A549 (cell line): ENCODE results near the gene NKX6-2. TPM values are rescaled to one million over a fixed set of nuclear protein-coding genes. Genes with fewer than 3 reads are reported as not detected.

ENCODE experiments used
- ATAC-seq, 2 experiments: fragments of 200-7000 bp in 1 of 2; fragments of >200 bp in 1 of 2; cut with Nextera tagmentation in 1 of 2; cut with Tn5 transposase in 1 of 2; 3 replicates each; pipeline versions ENCODE4 v1.8.0 to v1.9.1; 2018 to 2020; ENCODE audit warnings: mild to moderate bottlenecking in 1 of 2, moderate library complexity in 1 of 2
- CTCF ChIA-PET: fragments of 300-600 bp; sonication (Branson Sonifier 250); formaldehyde crosslinking; extraction: SDS; loops from one replicate; lab custom pipeline; 2021; ENCODE audit warnings: antibody characterized with exemption, inconsistent platforms; lab: Yijun Ruan, JAX
- POLR2A ChIA-PET: fragments of 350-600 bp; formaldehyde crosslinking; extraction: SDS; loops from one replicate; lab custom pipeline; 2021; ENCODE audit warnings: antibody characterized with exemption, inconsistent platforms; lab: Yijun Ruan, JAX
- DNase-seq, 2 experiments: peaks; one replicate each; pipeline versions ENCODE4 v3.0.0 to v3.0.0-alpha.2; 2011 to 2016; ENCODE audit warnings: low read depth in 1 of 2, low spot score in 1 of 2
- FAIRE-seq: peaks from 2 replicates; lab custom pipeline; 2011; peaks lifted over from hg19 to GRCh38; lab: Jason Lieb, UNC
- H3K27ac ChIP-seq, 2 experiments: fragments of >200 bp; sonication (Bioruptor Twin); formaldehyde crosslinking; 3 replicates each; pipeline ENCODE4 v1.5.1; 2016 to 2017
- H3K4me1 ChIP-seq: fragments of >200 bp; sonication (Bioruptor Twin); formaldehyde crosslinking; 3 replicates; pipeline ENCODE4 v1.6.1; 2016
- H3K4me2 ChIP-seq: fragments of >200 bp; sonication (Bioruptor Twin); formaldehyde crosslinking; 3 replicates; pipeline ENCODE4 v1.6.1; 2016
- H3K4me3 ChIP-seq: fragments of >200 bp; sonication (Bioruptor Twin); formaldehyde crosslinking; 3 replicates; pipeline ENCODE4 v1.5.1; 2016
- H3K9me3 ChIP-seq: fragments of >200 bp; sonication (Bioruptor Twin); formaldehyde crosslinking; 3 replicates; pipeline ENCODE4 v1.6.1; 2016
- BHLHE40 ChIP-seq: IDR thresholded peaks from 2 replicates; pipeline ENCODE4 v1.6.1; 2012; ENCODE audit warnings: low read depth, low read length, inconsistent platforms
- CTCF ChIP-seq: fragments of >200 bp; sonication (Bioruptor Twin); formaldehyde crosslinking; IDR thresholded peaks from 3 replicates; pipeline ENCODE4 v1.5.1; 2016
- EHF ChIP-seq: fragments of 250-450 bp; sonication (Bioruptor Pico); IDR thresholded peaks from 2 replicates; pipeline ENCODE4 v1.5.0; 2020; ENCODE audit warnings: mild to moderate bottlenecking
- EHMT2 ChIP-seq: fragments of 200-600 bp; sonication (generic); IDR thresholded peaks from 2 replicates; pipeline ENCODE4 v1.6.1; 2016; ENCODE audit warnings: antibody characterized with exemption, low read depth, mild to moderate bottlenecking, moderate library complexity
- EP300 ChIP-seq, 2 experiments: fragments of >200 bp; sonication (Bioruptor Twin); formaldehyde crosslinking; IDR thresholded peaks; 2 replicates in 1 of 2; 3 replicates in 1 of 2; pipeline ENCODE4 v1.6.1; 2016 to 2017
- ESRRA ChIP-seq: fragments of 150-350 bp; IDR thresholded peaks from 2 replicates; pipeline ENCODE4 v1.6.1; 2014; ENCODE audit warnings: mild to moderate bottlenecking, low read length, borderline replicate concordance
- FOSL2 ChIP-seq, 2 experiments: fragments of 450-650 bp in 1 of 2; fragments of >200 bp in 1 of 2; sonication (Bioruptor Twin) in 1 of 2; formaldehyde crosslinking; IDR thresholded peaks; 2 replicates each; pipeline versions ENCODE4 v1.5.0 to v1.6.1; 2016 to 2020; ENCODE audit warnings: mild to moderate bottlenecking in 1 of 2, moderate library complexity in 1 of 2
- HDAC2 ChIP-seq: fragments of 200-600 bp; sonication (generic); IDR thresholded peaks from 2 replicates; pipeline ENCODE4 v1.6.1; 2016
- HOXA7 ChIP-seq: fragments of 250-450 bp; sonication (Bioruptor Pico); IDR thresholded peaks from 2 replicates; pipeline ENCODE4 v1.5.0; 2020; ENCODE audit warnings: mild to moderate bottlenecking, moderate library complexity
- HOXB13 ChIP-seq: fragments of 250-450 bp; sonication (Bioruptor Pico); IDR thresholded peaks from 2 replicates; pipeline ENCODE4 v1.5.0; 2020; ENCODE audit warnings: low read depth, mild to moderate bottlenecking, moderate library complexity
- JUNB ChIP-seq: fragments of >200 bp; sonication (Bioruptor Twin); formaldehyde crosslinking; IDR thresholded peaks from 2 replicates; pipeline ENCODE4 v1.6.1; 2016
- KDM5A ChIP-seq: fragments of 200-600 bp; sonication (generic); IDR thresholded peaks from 2 replicates; pipeline ENCODE4 v1.6.1; 2016; ENCODE audit warnings: antibody characterized with exemption, mild to moderate bottlenecking
- MAFK ChIP-seq: fragments of 450-650 bp; IDR thresholded peaks from 2 replicates; pipeline ENCODE4 v1.6.1; 2014; ENCODE audit not compliant: partially characterized antibody
- NFE2L2 ChIP-seq: fragments of 150-350 bp; conservative IDR thresholded peaks from 2 replicates; pipeline ENCODE4 v1.6.1; 2014; ENCODE audit warnings: low read length
- NR3C1 ChIP-seq: fragments of >200 bp; sonication (Bioruptor Twin); formaldehyde crosslinking; IDR thresholded peaks from 3 replicates; pipeline ENCODE4 v1.6.1; 2017
- PBX3 ChIP-seq: IDR thresholded peaks from 2 replicates; pipeline ENCODE4 v1.6.1; 2012
- POLR2A ChIP-seq: IDR thresholded peaks from 2 replicates; pipeline ENCODE4 v1.6.1; 2012; ENCODE audit warnings: mild to moderate bottlenecking, low read length
- RCOR1 ChIP-seq: fragments of 150-350 bp; IDR thresholded peaks from 2 replicates; pipeline ENCODE4 v1.6.1; 2014; ENCODE audit warnings: antibody characterized with exemption, low read length, low read depth
- RFX5 ChIP-seq: fragments of 450-650 bp; IDR thresholded peaks from 2 replicates; pipeline ENCODE4 v1.7.1; 2014; ENCODE audit warnings: antibody characterized with exemption, mild to moderate bottlenecking, moderate library complexity
- SMC3 ChIP-seq: fragments of >200 bp; sonication (Bioruptor Twin); formaldehyde crosslinking; IDR thresholded peaks from 3 replicates; pipeline ENCODE4 v1.6.1; 2018; ENCODE audit warnings: inconsistent platforms
- TFCP2L1 ChIP-seq: fragments of 250-450 bp; sonication (Bioruptor Pico); IDR thresholded peaks from 2 replicates; pipeline ENCODE4 v1.5.0; 2021; ENCODE audit warnings: mild to moderate bottlenecking
- TP53 ChIP-seq: fragments of 250-450 bp; sonication (Bioruptor Pico); IDR thresholded peaks from 2 replicates; pipeline ENCODE4 v1.5.0; 2021; ENCODE audit warnings: mild to moderate bottlenecking, moderate library complexity
- ZFP36 ChIP-seq: fragments of 450-650 bp; IDR thresholded peaks from 2 replicates; pipeline ENCODE4 v1.6.1; 2014; ENCODE audit warnings: borderline replicate concordance; ENCODE audit not compliant: partially characterized antibody
- ZNF302 ChIP-seq: fragments of 250-450 bp; sonication (Bioruptor Pico); IDR thresholded peaks from 2 replicates; pipeline ENCODE4 v1.9.0; 2021; ENCODE audit warnings: inconsistent platforms, mild to moderate bottlenecking, moderate library complexity
- WGBS: methylation state at CpG from one replicate; pipeline ENCODE4 v1.1.6; 2017; ENCODE audit errors: missing lambda C conversion rate; 5-methylcytosine and 5-hydroxymethylcytosine counted together
- polyA plus RNA-seq, 4 experiments: library from polyadenylated mRNA; depleted of rRNA in 3 of 4; stranded (reverse); fragments of >200 nt; fragmentation: RNase III in 1 of 4; extraction: RNeasy Plus Mini Kit Qiagen cat#74134 plus additional on column Dnase treatment in 1 of 4; gene quantifications; 2 replicates in 3 of 4; 3 replicates in 1 of 4; pipeline ENCODE4 v1.2.3, GENCODE V29; 2011 to 2017
- TF ChIP-seq, protein P1 (sequence below): fragments of >200 bp; sonication (Bioruptor Twin); formaldehyde crosslinking; IDR thresholded peaks from 2 replicates; pipeline ENCODE4 v1.6.1; 2016
- TF ChIP-seq, protein P2 (sequence below): fragments of 450-650 bp; IDR thresholded peaks from 2 replicates; pipeline ENCODE4 v1.6.1; 2014; ENCODE audit warnings: antibody characterized with exemption
- TF ChIP-seq, protein P3 (sequence below): IDR thresholded peaks from 2 replicates; pipeline ENCODE4 v1.6.1; 2012; ENCODE audit warnings: low read depth, borderline replicate concordance

The NKX6-2 gene
- polyA plus RNA-seq, 2 of the 4 experiments (the other 2 are of a cell fraction) = not detected

DNA sequence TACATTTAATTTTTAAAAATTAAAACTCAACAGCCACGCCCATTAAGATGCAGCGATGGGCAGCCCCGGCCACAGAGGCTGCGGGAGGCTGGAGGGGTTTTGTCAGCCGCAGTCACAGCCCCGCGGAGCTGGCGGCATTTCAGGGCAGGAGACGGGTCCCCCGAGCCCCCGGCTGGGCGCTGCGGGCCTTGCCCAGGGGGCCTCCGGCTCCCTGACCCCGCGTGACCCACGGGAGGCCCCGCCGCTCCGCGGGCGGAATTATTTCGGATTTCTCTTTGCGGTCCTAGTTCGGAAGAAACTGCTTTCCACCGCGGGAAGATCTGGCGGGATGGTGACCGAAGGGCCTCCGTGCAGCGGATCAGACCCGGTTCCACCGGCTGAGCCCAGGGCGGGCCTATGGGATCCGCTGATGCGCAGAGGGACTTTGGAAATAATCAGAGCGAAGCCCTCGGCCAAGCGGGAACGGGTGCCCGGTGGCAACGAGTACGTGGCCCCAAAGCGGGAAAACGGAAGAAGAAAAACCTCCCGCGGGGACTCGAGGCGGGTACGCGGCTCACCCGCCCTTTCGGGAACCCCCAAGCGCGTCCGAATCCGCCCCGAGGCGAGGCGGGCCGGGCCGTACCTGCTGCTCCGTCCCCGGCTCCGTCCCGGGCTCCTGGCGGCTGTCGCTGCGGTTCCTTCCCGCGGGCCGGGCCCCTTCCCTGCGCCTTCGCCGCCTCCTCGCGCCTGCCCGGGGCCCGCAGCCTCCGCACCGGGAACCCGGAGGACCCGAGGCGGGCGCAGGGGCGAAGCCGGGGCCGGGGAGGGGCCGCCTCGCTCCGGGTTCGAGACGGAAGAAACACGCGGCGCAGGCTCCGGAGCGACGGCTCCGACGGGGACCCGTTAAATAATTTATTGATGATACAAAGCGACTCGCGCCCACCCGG is 1.7 kb downstream of the NKX6-2 start:
- Histone ChIP-seq H3K9me3 (no peaks in the 10 kb centered on the region), H3K27ac (no peak overlapping the region), H3K4me3 (no peak overlapping the region), H3K4me1 (peaks cover 26% of the 10 kb centered on the region), H3K4me2 (no peak overlapping the region)
- POLR2A ChIA-PET = no interaction called here
- FAIRE-seq (no peak), DNase-seq (no peak), ATAC-seq (no peak)
- TF ChIP-seq, protein P1, sequence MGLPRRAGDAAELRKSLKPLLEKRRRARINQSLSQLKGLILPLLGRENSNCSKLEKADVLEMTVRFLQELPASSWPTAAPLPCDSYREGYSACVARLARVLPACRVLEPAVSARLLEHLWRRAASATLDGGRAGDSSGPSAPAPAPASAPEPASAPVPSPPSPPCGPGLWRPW = no peak
- TF ChIP-seq HDAC2 (no peak), RCOR1 (no peak), KDM5A (no peak), EP300 (IDR thresholded peaks at IDR 0.05) (no peak), POLR2A (no peak), SMC3 (no peak), TFCP2L1 (CRISPR knock-in tag) (no peak), MAFK (no peak), BHLHE40 (no peak), ZFP36 (no peak), EHMT2 (no peak), NR3C1 (no peak), NFE2L2 (no peak)
- WGBS = 92% methylated on average over 89 of the region's 106 CpGs
- CTCF ChIA-PET = interaction anchor here (1.5 kb wide), 1 partner anchor 128 kb away, joined by 9 read pairs; no protein-coding TSS in a partner anchor

GRCh38 chr10:132783165-132783939 is 2.6 kb downstream of the NKX6-2 start:
- H3K27ac ChIP-seq = no peak overlapping the region
- H3K4me3 ChIP-seq = no peak overlapping the region
- DNase-seq = no peak
- POLR2A ChIA-PET = no interaction called here
- ATAC-seq = no peak
- H3K9me3 ChIP-seq = no peaks in the 10 kb centered on the region
- CTCF ChIA-PET = interaction anchor here (0.9 to 1.5 kb wide), 2 partner anchors 127 to 129 kb away, joined by 5 to 9 read pairs; no protein-coding TSS in a partner anchor
- FAIRE-seq = no peak
- 87% methylated on average over 30 of the region's 30 CpGs for WGBS
- TF ChIP-seq HOXB13 (CRISPR knock-in tag) = no peak
- TF ChIP-seq EP300 (IDR thresholded peaks at IDR 0.05) = no peak
- TF ChIP-seq POLR2A = no peak
- TF ChIP-seq FOSL2 (IDR thresholded peaks at IDR 0.05) = no peak
- TF ChIP-seq FOSL2 (CRISPR knock-in tag; IDR thresholded peaks at IDR 0.05) = no peak
- TF ChIP-seq PBX3 = no peak
- no peak for TF ChIP-seq ESRRA
- TF ChIP-seq HOXA7 (CRISPR knock-in tag) = no peak
- TF ChIP-seq, protein P2, sequence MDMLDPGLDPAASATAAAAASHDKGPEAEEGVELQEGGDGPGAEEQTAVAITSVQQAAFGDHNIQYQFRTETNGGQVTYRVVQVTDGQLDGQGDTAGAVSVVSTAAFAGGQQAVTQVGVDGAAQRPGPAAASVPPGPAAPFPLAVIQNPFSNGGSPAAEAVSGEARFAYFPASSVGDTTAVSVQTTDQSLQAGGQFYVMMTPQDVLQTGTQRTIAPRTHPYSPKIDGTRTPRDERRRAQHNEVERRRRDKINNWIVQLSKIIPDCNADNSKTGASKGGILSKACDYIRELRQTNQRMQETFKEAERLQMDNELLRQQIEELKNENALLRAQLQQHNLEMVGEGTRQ = no peak
- no peak for TF ChIP-seq EHF
- TF ChIP-seq, protein P3, sequence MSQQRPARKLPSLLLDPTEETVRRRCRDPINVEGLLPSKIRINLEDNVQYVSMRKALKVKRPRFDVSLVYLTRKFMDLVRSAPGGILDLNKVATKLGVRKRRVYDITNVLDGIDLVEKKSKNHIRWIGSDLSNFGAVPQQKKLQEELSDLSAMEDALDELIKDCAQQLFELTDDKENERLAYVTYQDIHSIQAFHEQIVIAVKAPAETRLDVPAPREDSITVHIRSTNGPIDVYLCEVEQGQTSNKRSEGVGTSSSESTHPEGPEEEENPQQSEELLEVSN = no peak
- TF ChIP-seq RFX5 = no peak
- no peak for TF ChIP-seq TFCP2L1 (CRISPR knock-in tag)
- no peak for TF ChIP-seq CTCF
- no peak for TF ChIP-seq ZFP36
- TF ChIP-seq, protein P1 = no peak
- no peak for TF ChIP-seq TP53 (CRISPR knock-in tag)
- TF ChIP-seq ZNF302 (CRISPR knock-in tag) = no peak
- TF ChIP-seq JUNB = no peak
- TF ChIP-seq RCOR1 = no peak
- H3K4me1 ChIP-seq = peaks cover 26% of the 10 kb centered on the region
- H3K4me2 ChIP-seq = no peak overlapping the region
